ENCODE data around the gene SVIL. TPM values are rescaled to one million over a fixed set of nuclear protein-coding genes. Genes with fewer than 3 reads are reported as not detected.
"Not testable (repeated sequence)": the region's sequence is repeated elsewhere in the genome, so short reads cannot be mapped to it uniquely, and the experiment has no call there.

The SVIL gene
- total RNA-seq, 2 donors from 2014 or later: 92.9 to 524 TPM

GRCh38 chr10:29440981-29441380, 193.8 kb downstream of the SVIL start:
- intact Hi-C loops (cut with DNase I): no loop called here
- no peaks in the 10 kb centered on the region for H3K9me3 ChIP-seq
- no peaks in the 10 kb centered on the region for H3K4me1 ChIP-seq (replicated peaks)
- WGBS: 98% methylated on average over 2 of the region's 2 CpGs
- TF ChIP-seq POLR2A (IDR thresholded peaks at IDR 0.05): no peak
- no peak for TF ChIP-seq POLR2AphosphoS5 (IDR thresholded peaks at IDR 0.05)
- TF ChIP-seq CTCF (IDR thresholded peaks at IDR 0.05): no peak
- no peak overlapping the region for H3K27ac ChIP-seq
- H3K36me3 ChIP-seq: no peaks in the 10 kb centered on the region
- no peak overlapping the region for H3K4me3 ChIP-seq
- no peak for DNase-seq (ENCODE audit: low spot score)
- H3K27me3 ChIP-seq (replicated peaks; ENCODE audit: insufficient read depth): no peaks in the 10 kb centered on the region

- WGBS: 96% methylated on average over 3 of the region's 3 CpGs
Measured at GRCh38 chr10:29439005-29439404, 195.8 kb downstream of the SVIL start.

DNA sequence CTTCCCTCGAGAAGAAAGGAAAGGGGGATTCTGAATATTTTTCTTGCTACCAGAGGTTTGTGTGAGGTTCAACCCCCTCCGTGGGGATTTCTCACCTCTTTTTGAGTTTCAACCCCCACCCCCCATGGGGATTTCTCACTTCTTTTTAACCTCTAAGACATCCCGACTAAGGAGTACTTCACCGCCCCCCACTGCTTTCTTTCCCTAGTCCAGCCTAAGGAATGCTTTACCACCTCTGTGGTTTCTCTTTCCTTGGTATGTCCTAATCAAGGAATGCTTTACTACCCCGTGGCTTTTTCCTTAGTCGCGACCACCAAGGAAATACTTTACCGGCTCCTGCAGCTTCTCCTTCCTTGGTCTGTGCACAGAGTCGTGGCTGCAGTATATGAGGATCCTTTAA, 196.5 kb downstream of the SVIL start:
- intact Hi-C loops (cut with DNase I): no loop called here
- Histone ChIP-seq H3K4me1 (replicated peaks) (no peaks in the 10 kb centered on the region), H3K9me3 (no peaks in the 10 kb centered on the region), H3K27me3 (replicated peaks; ENCODE audit: insufficient read depth) (no peaks in the 10 kb centered on the region), H3K27ac (no peak overlapping the region), H3K36me3 (no peaks in the 10 kb centered on the region), H3K4me3 (no peak overlapping the region)
- DNase-seq (ENCODE audit: low spot score): no peak
- TF ChIP-seq CTCF (IDR thresholded peaks at IDR 0.05) (no peak), POLR2AphosphoS5 (IDR thresholded peaks at IDR 0.05) (no peak), POLR2A (IDR thresholded peaks at IDR 0.05) (no peak)
- WGBS: 94% methylated on average over 9 of the region's 9 CpGs

More at GRCh38 chr10:29439005-29439404, 195.8 kb downstream of the SVIL start:
- intact Hi-C loops (cut with DNase I); H3K27ac ChIP-seq; H3K27me3 ChIP-seq (replicated peaks; ENCODE audit: insufficient read depth); H3K4me3 ChIP-seq; H3K4me1 ChIP-seq (replicated peaks); H3K36me3 ChIP-seq; H3K9me3 ChIP-seq; DNase-seq (ENCODE audit: low spot score): not testable (repeated sequence)

GRCh38 chr10:29437871-29438270, 196.9 kb downstream of the SVIL start:
- intact Hi-C loops (cut with DNase I): no loop called here
- Histone ChIP-seq H3K27me3 (replicated peaks; ENCODE audit: insufficient read depth) (no peaks in the 10 kb centered on the region), H3K4me3 (no peak overlapping the region), H3K36me3 (no peaks in the 10 kb centered on the region), H3K9me3 (no peaks in the 10 kb centered on the region), H3K4me1 (replicated peaks) (no peaks in the 10 kb centered on the region), H3K27ac (no peak overlapping the region)
- TF ChIP-seq CTCF (IDR thresholded peaks at IDR 0.05) (no peak), POLR2A (IDR thresholded peaks at IDR 0.05) (no peak), POLR2AphosphoS5 (IDR thresholded peaks at IDR 0.05) (no peak)
- DNase-seq (ENCODE audit: low spot score): no peak
- 97% methylated on average over 2 of the region's 2 CpGs for WGBS

DNA sequence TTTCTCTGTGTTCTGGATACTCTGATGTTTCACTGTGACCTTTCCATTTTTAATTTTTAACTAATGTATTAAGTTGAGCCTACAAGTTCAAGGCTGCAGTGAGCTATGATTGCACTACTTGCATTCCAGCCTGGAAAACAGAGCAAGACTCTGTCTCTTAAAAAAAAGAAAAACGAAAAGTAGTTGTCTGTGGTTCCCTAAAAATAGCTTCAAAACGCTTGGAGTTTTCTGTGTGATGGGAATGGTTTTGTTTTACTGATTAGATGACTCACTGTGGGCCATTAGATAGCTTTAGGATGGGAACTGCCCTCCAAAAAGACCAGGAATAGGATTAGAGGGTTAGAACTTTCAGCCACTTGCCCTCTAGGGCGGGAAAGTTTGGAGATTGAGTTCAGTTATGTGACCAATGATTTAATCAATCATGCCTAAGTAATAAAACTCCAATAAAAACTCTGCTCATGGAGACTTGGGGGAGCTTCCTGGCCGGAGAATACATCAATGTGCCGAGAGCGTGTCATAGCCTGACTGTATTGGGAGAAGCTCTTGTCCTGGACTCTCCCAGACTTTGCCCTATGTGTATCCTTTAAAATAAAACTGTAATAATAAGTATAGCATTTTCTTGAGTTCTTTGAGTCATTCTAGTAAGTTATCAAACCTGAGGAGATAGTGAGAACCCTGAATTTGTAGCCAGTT, 198.8 kb downstream of the SVIL start:
- TF ChIP-seq POLR2AphosphoS5 (IDR thresholded peaks at IDR 0.05) (no peak), CTCF (IDR thresholded peaks at IDR 0.05) (no peak), POLR2A (IDR thresholded peaks at IDR 0.05) (no peak)
- Histone ChIP-seq H3K9me3 (no peaks in the 10 kb centered on the region), H3K4me1 (replicated peaks) (no peaks in the 10 kb centered on the region), H3K4me3 (no peak overlapping the region), H3K27ac (no peak overlapping the region), H3K27me3 (replicated peaks; ENCODE audit: insufficient read depth) (no peaks in the 10 kb centered on the region), H3K36me3 (no peaks in the 10 kb centered on the region)
- WGBS: 62% methylated on average over 6 of the region's 6 CpGs
- no peak for DNase-seq (ENCODE audit: low spot score)
- intact Hi-C loops (cut with DNase I): no loop called here
